CD4-positive, alpha-beta T cell (primary cell): ENCODE measurements around the gene HLCS. TPM values are rescaled to one million over a fixed set of nuclear protein-coding genes. Genes with fewer than 3 reads are reported as not detected.

ENCODE experiments used
- ATAC-seq: fragments of 200-7000 bp; cut with Tn5 transposase; one replicate; pipeline ENCODE4 v1.10.0; 2022; ENCODE audit warnings: mild to moderate bottlenecking; ENCODE audit not compliant: poor library complexity
- CTCF ChIA-PET: fragments of 350-600 bp; sonication (Branson Sonifier 250); formaldehyde crosslinking; loops from one replicate; lab custom pipeline; 2021; ENCODE audit warnings: antibody characterized with exemption, inconsistent platforms; lab: Charles Lee
- POLR2A ChIA-PET: fragments of 350-600 bp; sonication (Branson Sonifier 250); formaldehyde crosslinking; loops from one replicate; lab custom pipeline; 2021; ENCODE audit warnings: antibody characterized with exemption, inconsistent platforms; lab: Charles Lee
- DNase-seq, 14 experiments: peaks; one replicate each; pipeline ENCODE4 v3.0.0-alpha.2; 2013 to 2020; ENCODE audit warnings: mixed read lengths in 2 of 14
- H3K27ac ChIP-seq, 2 donors: one replicate each; pipeline versions ENCODE4 v1.5.1 to v1.7.0; 2013; ENCODE audit warnings: low read length in 2 of 2, low read depth in 1 of 2, mild to moderate bottlenecking in 1 of 2
- H3K27me3 ChIP-seq, 2 experiments: 1 replicate in 1 of 2; 2 replicates in 1 of 2; pipeline versions ENCODE4 v1.6.1 to v1.7.0; 2013; ENCODE audit warnings: low read length in 2 of 2, control low read depth in 1 of 2, mild to moderate bottlenecking in 1 of 2, moderate library complexity in 1 of 2; ENCODE audit not compliant: insufficient read depth in 2 of 2, control insufficient read depth in 1 of 2
- H3K36me3 ChIP-seq: one replicate; pipeline ENCODE4 v1.6.1; 2013; ENCODE audit warnings: low read length, control low read depth; ENCODE audit not compliant: insufficient read depth
- H3K4me1 ChIP-seq: one replicate; pipeline ENCODE4 v1.6.1; 2013; ENCODE audit warnings: low read length, control low read depth; ENCODE audit not compliant: insufficient read depth
- H3K4me3 ChIP-seq: one replicate; pipeline ENCODE4 v1.5.1; 2013; ENCODE audit warnings: mild to moderate bottlenecking, low read length, moderate library complexity
- H3K9me3 ChIP-seq, 2 experiments: 1 replicate in 1 of 2; 2 replicates in 1 of 2; pipeline versions ENCODE4 v1.6.1 to v1.7.0; 2013; ENCODE audit warnings: low read length in 2 of 2, mild to moderate bottlenecking in 2 of 2, control low read depth in 1 of 2, moderate library complexity in 1 of 2; ENCODE audit not compliant: control insufficient read depth in 1 of 2, insufficient read depth in 1 of 2
- H3K27ac Mint-ChIP-seq: one replicate; pipeline ENCODE4 v1.8.0; 2020; ENCODE audit warnings: mixed read lengths
- H3K27me3 Mint-ChIP-seq: one replicate; pipeline ENCODE4 v1.8.0; 2021; ENCODE audit warnings: mixed read lengths
- H3K36me3 Mint-ChIP-seq: one replicate; pipeline ENCODE4 v1.8.0; 2021; ENCODE audit warnings: low read depth, mixed read lengths
- H3K4me1 Mint-ChIP-seq: one replicate; pipeline ENCODE4 v1.8.0; 2021; ENCODE audit warnings: low read depth, mixed read lengths
- H3K4me3 Mint-ChIP-seq: one replicate; pipeline ENCODE4 v1.8.0; 2020; ENCODE audit warnings: mild to moderate bottlenecking, mixed read lengths
- H3K9me3 Mint-ChIP-seq: one replicate; pipeline ENCODE4 v1.8.0; 2020; ENCODE audit warnings: mixed read lengths
- intact Hi-C, 2 experiments: fragments of 100-400 bp; cut with DNase I in 1 of 2; cut with micrococcal nuclease in 1 of 2; formaldehyde crosslinking; loops; one replicate each; pipeline versions ENCODE4 v1.15.1 to v1.9.0; 2023 to 2025; cut with DNase I, micrococcal nuclease
- total RNA-seq, 174 experiments: library from RNA in 2 of 174; stranded (reverse) in 2 of 174; gene quantifications; one replicate each; pipeline ENCODE4 v1.2.3 and lab custom pipeline; 2021 to 2026
- TF ChIP-seq, protein P1 (sequence below): fragments of 200-600 bp; IDR thresholded peaks from one replicate; pipeline ENCODE4 v1.8.0; 2022; ENCODE audit warnings: antibody characterized with exemption, mild to moderate bottlenecking

HLCS gene
- total RNA-seq, 2 experiments from 2014 or later = 8.1 to 10.0 TPM

GRCh38 chr21:36994501-36995158 lies 28.2 kb upstream of the HLCS start:
- POLR2A ChIA-PET = no interaction called here
- Mint-ChIP-seq H3K36me3 (no peaks in the 10 kb centered on the region), H3K27ac (no peak overlapping the region), H3K4me1 (no peaks in the 10 kb centered on the region), H3K27me3 (no peaks in the 10 kb centered on the region), H3K4me3 (peak overlapping the region; percentile 20), H3K9me3 (no peaks in the 10 kb centered on the region)
- peaks cover 0 to 7% of the 10 kb centered on the region in 2 experiments for H3K9me3 ChIP-seq
- peaks cover 10% of the 10 kb centered on the region for H3K4me1 ChIP-seq
- TF ChIP-seq, protein P1, sequence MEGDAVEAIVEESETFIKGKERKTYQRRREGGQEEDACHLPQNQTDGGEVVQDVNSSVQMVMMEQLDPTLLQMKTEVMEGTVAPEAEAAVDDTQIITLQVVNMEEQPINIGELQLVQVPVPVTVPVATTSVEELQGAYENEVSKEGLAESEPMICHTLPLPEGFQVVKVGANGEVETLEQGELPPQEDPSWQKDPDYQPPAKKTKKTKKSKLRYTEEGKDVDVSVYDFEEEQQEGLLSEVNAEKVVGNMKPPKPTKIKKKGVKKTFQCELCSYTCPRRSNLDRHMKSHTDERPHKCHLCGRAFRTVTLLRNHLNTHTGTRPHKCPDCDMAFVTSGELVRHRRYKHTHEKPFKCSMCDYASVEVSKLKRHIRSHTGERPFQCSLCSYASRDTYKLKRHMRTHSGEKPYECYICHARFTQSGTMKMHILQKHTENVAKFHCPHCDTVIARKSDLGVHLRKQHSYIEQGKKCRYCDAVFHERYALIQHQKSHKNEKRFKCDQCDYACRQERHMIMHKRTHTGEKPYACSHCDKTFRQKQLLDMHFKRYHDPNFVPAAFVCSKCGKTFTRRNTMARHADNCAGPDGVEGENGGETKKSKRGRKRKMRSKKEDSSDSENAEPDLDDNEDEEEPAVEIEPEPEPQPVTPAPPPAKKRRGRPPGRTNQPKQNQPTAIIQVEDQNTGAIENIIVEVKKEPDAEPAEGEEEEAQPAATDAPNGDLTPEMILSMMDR = no peak
- H3K4me3 ChIP-seq = peak overlapping the region; percentile 15
- no peaks in the 10 kb centered on the region for H3K36me3 ChIP-seq
- no peaks in the 10 kb centered on the region for H3K27me3 ChIP-seq
- intact Hi-C loops = loop anchor here in 1 of 2 experiments (5.0 kb wide), 2 partner anchors 57 to 78 kb away; partner anchors contain the start of genes PIGP and TTC3
- H3K27ac ChIP-seq = no peak overlapping the region
- ATAC-seq (no peak), DNase-seq (peak in 5 of 14 experiments; percentile 18 to 61 (median 51))
- CTCF ChIA-PET = no interaction called here

DNA sequence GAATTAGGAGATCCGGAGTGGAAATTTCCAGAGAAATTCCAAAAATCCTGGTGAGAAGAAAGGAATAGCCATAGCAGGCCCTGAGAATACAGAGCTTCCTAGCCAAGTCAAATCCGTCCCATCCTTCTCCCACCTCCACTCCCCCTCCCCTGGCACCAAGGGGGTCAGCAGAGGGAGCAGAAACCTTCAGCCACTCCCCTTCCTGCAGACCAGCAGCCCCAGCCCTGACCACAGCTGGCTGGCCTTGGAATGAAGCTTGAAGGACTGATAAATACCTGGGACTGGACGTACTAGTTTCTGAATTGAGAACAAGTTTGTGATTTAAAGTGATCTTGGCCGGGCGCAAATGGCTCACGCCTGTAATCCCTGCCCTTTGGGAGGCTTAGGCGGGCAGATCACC lies 26.2 kb upstream of the HLCS start:
- ATAC-seq (no peak), DNase-seq (no peak)
- no peak overlapping the region for H3K27ac ChIP-seq
- ChIA-PET CTCF (interaction anchor here (0.7 to 1.4 kb wide), 2 partner anchors 17 to 47 kb away, joined by 3 read pairs; no protein-coding TSS in a partner anchor), POLR2A (no interaction called here)
- Mint-ChIP-seq H3K9me3 (no peaks in the 10 kb centered on the region), H3K27me3 (no peaks in the 10 kb centered on the region), H3K4me1 (peaks cover 9% of the 10 kb centered on the region), H3K4me3 (peak overlapping the region; percentile 25), H3K36me3 (no peaks in the 10 kb centered on the region), H3K27ac (no peak overlapping the region)
- intact Hi-C loops = loop anchor here in 1 of 2 experiments (5.0 kb wide), 2 partner anchors 55 to 80 kb away; partner anchors contain the start of genes PIGP and TTC3
- TF ChIP-seq, protein P1 = no peak
- no peak overlapping the region for H3K4me3 ChIP-seq
- H3K36me3 ChIP-seq = no peaks in the 10 kb centered on the region
- H3K9me3 ChIP-seq = peaks cover 0 to 7% of the 10 kb centered on the region in 2 experiments
- no peaks in the 10 kb centered on the region for H3K27me3 ChIP-seq
- peaks cover 17% of the 10 kb centered on the region for H3K4me1 ChIP-seq

GRCh38 chr21:36990508-36991205 lies 24.2 kb upstream of the HLCS start:
- intact Hi-C loops = loop anchor here in 1 of 2 experiments (1.0 to 5.0 kb wide), 4 partner anchors 24 to 486 kb away; partner anchors contain the start of genes HLCS, PIGP and TTC3
- Mint-ChIP-seq H3K4me1 (peaks cover 23% of the 10 kb centered on the region), H3K27me3 (no peaks in the 10 kb centered on the region), H3K4me3 (peak overlapping the region; percentile 89), H3K9me3 (no peaks in the 10 kb centered on the region), H3K36me3 (no peaks in the 10 kb centered on the region), H3K27ac (peak overlapping the region; percentile 59)
- POLR2A ChIA-PET = interaction anchor here (0.7 to 3.7 kb wide), 3 partner anchors 11 to 926 kb away, joined by 3 to 20 read pairs (median 8); partner anchors contain the start of gene HLCS
- Histone ChIP-seq H3K9me3 (peaks cover 0 to 7% of the 10 kb centered on the region in 2 experiments), H3K4me3 (peak overlapping the region; percentile 34), H3K27me3 (no peaks in the 10 kb centered on the region), H3K27ac (peak overlapping the region in 1 of 2 donors; percentile 22), H3K4me1 (peaks cover 21% of the 10 kb centered on the region), H3K36me3 (no peaks in the 10 kb centered on the region)
- ATAC-seq = no peak
- TF ChIP-seq, protein P1 = no peak
- CTCF ChIA-PET = interaction anchor here (0.8 to 2.2 kb wide), 5 partner anchors 11 to 92 kb away, joined by 4 to 5 read pairs (median 5); partner anchors contain the start of gene HLCS
- DNase-seq = peak in 1 of 14 experiments; percentile 15
